Endothelial cell of umbilical vein (primary cell): ENCODE measurements around the gene SRPK1. TPM values are rescaled to one million over a fixed set of nuclear protein-coding genes. Genes with fewer than 3 reads are reported as not detected.
A peak's percentile ranks its signal among the peaks of the same experiment; 100 is the strongest.

Experiments used
- BruUV-seq: library from RNA; stranded (reverse); fragments of 400-500 nt; replicated peaks from 2 replicates; lab custom pipeline; 2021; lab: Mats Ljungman, UMichigan
- CTCF ChIA-PET: fragments of 300-600, 350-600 bp; sonication (Branson Sonifier 250); formaldehyde crosslinking; loops from one replicate; lab custom pipeline; 2021; ENCODE audit warnings: antibody characterized with exemption, inconsistent platforms; lab: Charles Lee
- POLR2A ChIA-PET: fragments of 300-600, 350-600 bp; sonication (Branson Sonifier 250); formaldehyde crosslinking; loops from one replicate; lab custom pipeline; 2021; ENCODE audit warnings: antibody characterized with exemption, inconsistent platforms; lab: Charles Lee
- DNase-seq: peaks from one replicate; pipeline ENCODE4 v3.0.0-alpha.2; 2011; ENCODE audit warnings: low read depth, low spot score
- FAIRE-seq: peaks from 2 replicates; lab custom pipeline; 2011; peaks lifted over from hg19 to GRCh38; lab: Jason Lieb, UNC
- H2AFZ ChIP-seq: 2 replicates; pipeline ENCODE4 v1.6.0; 2012; ENCODE audit warnings: low read depth, low read length, control low read depth, inconsistent platforms
- H3K27ac ChIP-seq: 2 replicates; pipeline ENCODE4 v1.5.1; 2011; ENCODE audit warnings: low read depth, mild to moderate bottlenecking, control low read depth, low read length, moderate library complexity; ENCODE audit not compliant: insufficient read depth
- H3K27me3 ChIP-seq, 2 experiments: 2 replicates each; pipeline versions ENCODE4 v1.6.0 to v1.6.1; 2011; ENCODE audit warnings: low read length in 2 of 2, mixed read lengths in 1 of 2; ENCODE audit not compliant: control insufficient read depth in 2 of 2, insufficient read depth in 2 of 2
- H3K36me3 ChIP-seq, 2 experiments: 2 replicates in 1 of 2; 3 replicates in 1 of 2; pipeline ENCODE4 v1.5.1; 2011; ENCODE audit warnings: low read length in 2 of 2, mild to moderate bottlenecking in 1 of 2, moderate library complexity in 1 of 2; ENCODE audit not compliant: control insufficient read depth in 2 of 2, insufficient read depth in 2 of 2; ENCODE audit errors: extremely low read depth in 1 of 2
- H3K4me1 ChIP-seq: 3 replicates; pipeline ENCODE4 v1.5.1; 2011; ENCODE audit warnings: mild to moderate bottlenecking, low read length; ENCODE audit not compliant: control insufficient read depth, insufficient read depth; ENCODE audit errors: extremely low read depth
- H3K4me2 ChIP-seq: 2 replicates; pipeline ENCODE4 v1.6.1; 2011; ENCODE audit warnings: low read length, control low read depth, mixed read lengths; ENCODE audit not compliant: insufficient read depth
- H3K4me3 ChIP-seq, 3 experiments: fragments of 200-600 bp in 1 of 3; sonication (generic), shearing (Covaris generic) in 1 of 3; replicated peaks in 1 of 3; 2 replicates each; pipeline ENCODE4 v1.5.1; 2011 to 2016; ENCODE audit warnings: control low read depth in 3 of 3, low read length in 3 of 3, mild to moderate bottlenecking in 2 of 3, inconsistent platforms in 1 of 3, low read depth in 1 of 3, moderate library complexity in 1 of 3; ENCODE audit not compliant: insufficient read depth in 1 of 3
- H3K79me2 ChIP-seq: 2 replicates; pipeline ENCODE4 v1.6.0; 2012; ENCODE audit warnings: low read length, inconsistent platforms; ENCODE audit not compliant: control insufficient read depth, insufficient read depth
- H3K9ac ChIP-seq: replicated peaks from 2 replicates; pipeline ENCODE3; 2011; ENCODE audit warnings: low read length, control low read depth; ENCODE audit not compliant: insufficient read depth; ENCODE audit errors: extremely low read depth
- H3K9me1 ChIP-seq: replicated peaks from 3 replicates; pipeline ENCODE4 v1.6.0; 2011; ENCODE audit warnings: mild to moderate bottlenecking, low read length; ENCODE audit not compliant: control insufficient read depth, insufficient read depth; ENCODE audit errors: extremely low read depth
- H3K9me3 ChIP-seq: replicated peaks from 2 replicates; pipeline ENCODE4 v1.5.1; 2012; ENCODE audit warnings: low read length, inconsistent platforms; ENCODE audit not compliant: control insufficient read depth, insufficient read depth
- H4K20me1 ChIP-seq: replicated peaks from 2 replicates; pipeline ENCODE3; 2011; ENCODE audit warnings: mild to moderate bottlenecking, low read length; ENCODE audit not compliant: control insufficient read depth, insufficient read depth; ENCODE audit errors: extremely low read depth
- CTCF ChIP-seq, 2 donors: IDR thresholded peaks; 1 replicate in 1 of 2; 2 replicates in 1 of 2; pipeline ENCODE4 v1.5.1; 2011; ENCODE audit warnings: low read length in 2 of 2, mild to moderate bottlenecking in 2 of 2, moderate library complexity in 2 of 2, control low read depth in 1 of 2, inconsistent platforms in 1 of 2, low read depth in 1 of 2; ENCODE audit not compliant: insufficient read depth in 1 of 2; ENCODE audit errors: extremely low read depth in 1 of 2
- EZH2 ChIP-seq: IDR thresholded peaks from 2 replicates; pipeline ENCODE4 v1.6.1; 2012; ENCODE audit warnings: borderline replicate concordance, low read depth, mild to moderate bottlenecking, moderate library complexity, low read length, inconsistent platforms; ENCODE audit not compliant: severe bottlenecking
- FOS ChIP-seq: IDR thresholded peaks from 2 replicates; pipeline ENCODE4 v1.6.1; 2011; ENCODE audit warnings: mild to moderate bottlenecking, low read length, moderate library complexity, borderline replicate concordance; ENCODE audit not compliant: insufficient read depth
- GATA2 ChIP-seq: IDR thresholded peaks from 2 replicates; pipeline ENCODE4 v1.7.0; 2011; ENCODE audit warnings: low read depth, mild to moderate bottlenecking, moderate library complexity, mixed read lengths, low read length; ENCODE audit not compliant: insufficient read length, insufficient read depth
- JUN ChIP-seq: IDR thresholded peaks from 2 replicates; pipeline ENCODE4 v1.6.1; 2011; ENCODE audit warnings: borderline replicate concordance, low read depth; ENCODE audit not compliant: insufficient read length, insufficient read depth
- MYC ChIP-seq: IDR thresholded peaks from one replicate; pipeline ENCODE4 v1.6.1; 2011; ENCODE audit warnings: mild to moderate bottlenecking, low read depth, low read length
- POLR2A ChIP-seq: IDR thresholded peaks from 2 replicates; pipeline ENCODE4 v1.6.1; 2012; ENCODE audit warnings: low read depth, mild to moderate bottlenecking, control low read depth, low read length
- POLR2AphosphoS5 ChIP-seq: IDR thresholded peaks from 2 replicates; pipeline ENCODE4 v1.6.1; 2012; ENCODE audit warnings: low read depth, mild to moderate bottlenecking, control low read depth, low read length, moderate library complexity; ENCODE audit not compliant: insufficient read depth
- dilution Hi-C: fragments of 300-500 bp; cut with MboI; formaldehyde crosslinking; loops from one replicate; pipeline ENCODE4 v1.15.0; 2019; ENCODE audit warnings: low sequenced_read_pairs; ENCODE audit not compliant: extremely low pct_ligation_motif_present
- intact Hi-C: fragments of 100-400 bp; cut with micrococcal nuclease; formaldehyde crosslinking; loops from one replicate; pipeline ENCODE4 v1.10.0; 2022
- polyA plus RNA-seq, 4 experiments: library from polyadenylated mRNA; depleted of rRNA in 3 of 4; stranded (reverse) in 3 of 4; unstranded in 1 of 4; fragments of >200 nt; gene quantifications; 2 replicates each; pipeline versions ENCODE4 v1.2.1 to v1.2.3, GENCODE V29; 2011 to 2012; ENCODE audit warnings: missing spikeins in 1 of 4
- total RNA-seq: library from RNA; stranded (reverse); gene quantifications from 2 replicates; pipeline ENCODE4 v1.2.3, GENCODE V29; 2021
- TF ChIP-seq, protein P1 (sequence below): IDR thresholded peaks from 2 replicates; pipeline ENCODE4 v1.6.1; 2011; ENCODE audit not compliant: insufficient read depth, insufficient read length

SRPK1 gene
- total and polyA plus RNA-seq, 2 donors (not counting 3 experiments of a cell fraction or from before 2014, with no cell fraction given): 18.9 to 72.7 TPM

DNA sequence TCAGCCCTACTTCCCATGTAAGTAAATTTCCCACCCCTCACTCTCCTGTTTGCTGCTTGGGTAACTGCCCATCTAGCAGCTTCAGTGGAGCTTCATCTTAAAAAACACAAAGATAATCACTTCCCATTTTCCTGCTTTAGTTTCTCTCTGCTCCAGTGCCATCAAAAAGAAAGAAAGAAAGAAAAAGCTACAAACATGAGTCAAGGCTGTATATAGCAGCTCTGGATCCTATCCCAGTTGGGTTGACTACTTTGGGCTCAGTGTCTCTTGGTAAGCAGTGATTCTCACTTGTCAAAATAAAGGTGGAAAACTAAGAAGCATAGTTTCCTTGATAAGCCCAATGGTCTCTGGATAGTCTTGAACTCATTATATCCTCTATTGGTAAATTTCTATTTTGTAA lies 48.7 kb upstream of the SRPK1 start:
- no peaks in the 10 kb centered on the region for H3K36me3 ChIP-seq
- TF ChIP-seq GATA2: no peak
- TF ChIP-seq POLR2A: no peak
- no peak for TF ChIP-seq MYC
- no peak for TF ChIP-seq POLR2AphosphoS5
- TF ChIP-seq FOS: no peak
- TF ChIP-seq JUN: no peak
- no peak for FAIRE-seq
- intact Hi-C loops (no loop called here), dilution Hi-C loops (no loop called here)
- H2AFZ ChIP-seq: peak overlapping the region; percentile 52
- no peak overlapping the region for H3K4me2 ChIP-seq
- ChIA-PET CTCF (interaction anchor here (1.1 to 1.2 kb wide), 2 partner anchors 14 to 447 kb away, joined by 3 to 5 read pairs; no protein-coding TSS in a partner anchor), POLR2A (no interaction called here)
- no TSS peak for BruUV-seq
- H3K4me3 ChIP-seq: no peak overlapping the region
- H3K9ac ChIP-seq: no peak overlapping the region
- H4K20me1 ChIP-seq: no peaks in the 10 kb centered on the region
- H3K27ac ChIP-seq: no peak overlapping the region
- H3K27me3 ChIP-seq: no peaks in the 10 kb centered on the region
- no peak for DNase-seq
- H3K4me1 ChIP-seq: peaks cover 6% of the 10 kb centered on the region
- H3K79me2 ChIP-seq: no peaks in the 10 kb centered on the region
- no peaks in the 10 kb centered on the region for H3K9me1 ChIP-seq
- no peaks in the 10 kb centered on the region for H3K9me3 ChIP-seq

DNA sequence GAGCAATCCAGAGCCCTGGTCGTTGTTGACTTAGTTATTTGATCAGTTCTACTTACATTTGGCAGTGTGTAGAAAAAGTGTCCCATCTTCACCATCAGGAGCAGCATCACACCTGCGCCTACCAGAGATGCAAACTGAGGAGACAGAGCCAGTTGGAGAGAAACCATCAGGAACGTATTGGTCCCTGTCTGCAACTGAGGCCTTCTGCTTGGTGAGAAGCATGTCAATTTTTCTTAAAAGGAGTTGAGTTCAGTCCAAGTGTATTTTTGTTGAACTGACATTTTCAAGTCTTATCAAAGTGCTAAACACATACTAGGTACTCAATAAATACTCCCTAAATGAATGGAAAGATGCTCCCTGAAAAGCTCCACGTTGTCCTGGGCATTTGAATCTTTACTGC lies 47.9 kb upstream of the SRPK1 start:
- FAIRE-seq (no peak), DNase-seq (no peak)
- Histone ChIP-seq H3K4me2 (no peak overlapping the region), H3K4me1 (peaks cover 6% of the 10 kb centered on the region), H2AFZ (no peak overlapping the region), H3K9me3 (no peaks in the 10 kb centered on the region), H3K36me3 (no peaks in the 10 kb centered on the region), H4K20me1 (no peaks in the 10 kb centered on the region), H3K27me3 (no peaks in the 10 kb centered on the region), H3K9me1 (no peaks in the 10 kb centered on the region), H3K79me2 (no peaks in the 10 kb centered on the region), H3K27ac (no peak overlapping the region), H3K4me3 (no peak overlapping the region), H3K9ac (no peak overlapping the region)
- intact Hi-C loops (no loop called here), dilution Hi-C loops (no loop called here)
- ChIA-PET POLR2A (no interaction called here), CTCF (interaction anchor here (1.2 kb wide), 1 partner anchor 446 kb away, joined by 5 read pairs; no protein-coding TSS in a partner anchor)
- no TSS peak for BruUV-seq
- no peak for TF ChIP-seq MYC
- no peak for TF ChIP-seq CTCF (IDR thresholded peaks at IDR 0.05; ENCODE audit: extremely low read depth in 1 of 2, insufficient read depth in 1 of 2, low read depth in 1 of 2, low read length in 2 of 2)
- TF ChIP-seq GATA2: no peak
- TF ChIP-seq EZH2: no peak
- no peak for TF ChIP-seq JUN
- no peak for TF ChIP-seq POLR2AphosphoS5
- TF ChIP-seq FOS: no peak
- TF ChIP-seq, protein P1, sequence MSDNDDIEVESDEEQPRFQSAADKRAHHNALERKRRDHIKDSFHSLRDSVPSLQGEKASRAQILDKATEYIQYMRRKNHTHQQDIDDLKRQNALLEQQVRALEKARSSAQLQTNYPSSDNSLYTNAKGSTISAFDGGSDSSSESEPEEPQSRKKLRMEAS: no peak
- TF ChIP-seq POLR2A: no peak
